ENCODE data around the gene HOXC4. TPM values are rescaled to one million over a fixed set of nuclear protein-coding genes. Genes with fewer than 3 reads are reported as not detected.
"Not testable (repeated sequence)": the region's sequence is repeated elsewhere in the genome, so short reads cannot be mapped to it uniquely, and the experiment has no call there.

The HOXC4 gene
- total RNA-seq, 2 donors from 2014 or later, result not detected

GRCh38 chr12:54039417-54040147 lies 14.1 kb upstream of the HOXC4 start:
- intact Hi-C loops (cut with DNase I), result no loop called here
- no peak overlapping the region for H3K4me3 ChIP-seq
- no peak overlapping the region for H3K27ac ChIP-seq

GRCh38 chr12:54040148-54040494 lies 13.5 kb upstream of the HOXC4 start:
- H3K4me3 ChIP-seq, result no peak overlapping the region
- no peaks in the 10 kb centered on the region for H3K36me3 ChIP-seq
- H3K27ac ChIP-seq, result no peak overlapping the region
- H3K4me1 ChIP-seq, result no peaks in the 10 kb centered on the region
- no peak for DNase-seq
- no peak overlapping the region for H3K9ac ChIP-seq (ENCODE audit: low read depth in 2 of 2, low read length in 2 of 2)
- H3K9me3 ChIP-seq, result no peaks in the 10 kb centered on the region
- intact Hi-C loops (cut with DNase I), result no loop called here
- no peak for TF ChIP-seq CTCF (IDR thresholded peaks at IDR 0.05)
- peaks cover 86% of the 10 kb centered on the region for H3K27me3 ChIP-seq

More at GRCh38 chr12:54039417-54040147, 14.1 kb upstream of the HOXC4 start:
- TF ChIP-seq CTCF (IDR thresholded peaks at IDR 0.05), result no peak
- no peaks in the 10 kb centered on the region for H3K9me3 ChIP-seq
- no peak for DNase-seq
- no peak overlapping the region for H3K9ac ChIP-seq (ENCODE audit: low read depth in 2 of 2, low read length in 2 of 2)
- peaks cover 86% of the 10 kb centered on the region for H3K27me3 ChIP-seq
- H3K4me1 ChIP-seq, result no peaks in the 10 kb centered on the region
- no peaks in the 10 kb centered on the region for H3K36me3 ChIP-seq

GRCh38 chr12:54040648-54041047 lies 13.0 kb upstream of the HOXC4 start:
- Histone ChIP-seq H3K4me3 (no peak overlapping the region), H3K4me1 (no peaks in the 10 kb centered on the region), H3K27me3 (peaks cover 86% of the 10 kb centered on the region), H3K9ac (ENCODE audit: low read depth in 2 of 2, low read length in 2 of 2) (no peak overlapping the region), H3K27ac (no peak overlapping the region), H3K36me3 (no peaks in the 10 kb centered on the region), H3K9me3 (no peaks in the 10 kb centered on the region)
- intact Hi-C loops (cut with DNase I), result no loop called here
- no peak for DNase-seq
- TF ChIP-seq CTCF (IDR thresholded peaks at IDR 0.05), result no peak

- no peak for TF ChIP-seq CTCF (IDR thresholded peaks at IDR 0.05)
- H3K4me3 ChIP-seq, result no peak overlapping the region
- H3K27me3 ChIP-seq, result peaks cover 86% of the 10 kb centered on the region
- no peaks in the 10 kb centered on the region for H3K4me1 ChIP-seq
- no peak overlapping the region for H3K9ac ChIP-seq (ENCODE audit: low read depth in 2 of 2, low read length in 2 of 2)
- DNase-seq, result no peak
- intact Hi-C loops (cut with DNase I), result no loop called here
- H3K9me3 ChIP-seq, result no peaks in the 10 kb centered on the region
- no peak overlapping the region for H3K27ac ChIP-seq
- H3K36me3 ChIP-seq, result no peaks in the 10 kb centered on the region
Measured at GRCh38 chr12:54041097-54041690, 12.4 kb upstream of the HOXC4 start.

GRCh38 chr12:54042033-54042432 lies 11.6 kb upstream of the HOXC4 start:
- H3K4me1 ChIP-seq, result not testable (repeated sequence)
- H3K27me3 ChIP-seq, result peaks cover 86% of the 10 kb centered on the region

More at GRCh38 chr12:54042033-54042432, 11.6 kb upstream of the HOXC4 start:
- intact Hi-C loops (cut with DNase I); H3K36me3 ChIP-seq; DNase-seq; H3K9ac ChIP-seq (ENCODE audit: low read depth in 2 of 2, low read length in 2 of 2); H3K27ac ChIP-seq; H3K9me3 ChIP-seq; H3K4me3 ChIP-seq: not testable (repeated sequence)

All from colonic mucosa (tissue), 4 donors.